HG02642 (cell line): ENCODE results near the gene SDS.
"Not testable (repeated sequence)": the region's sequence is repeated elsewhere in the genome, so short reads cannot be mapped to it uniquely, and the experiment has no call there.

ENCODE experiments used
- ATAC-seq: cut with Tn5 transposase; IDR thresholded peaks from one replicate; pipeline ENCODE4 v1.9.1; 2021; ENCODE audit warnings: mild to moderate bottlenecking; ENCODE audit not compliant: unreplicated experiment, poor library complexity

SDS gene

GRCh38 chr12:113359133-113359938 lies 44.4 kb downstream of the SDS start:
- ATAC-seq = no peak

GRCh38 chr12:113358381-113359132 lies 45.1 kb downstream of the SDS start, which contains the start of gene PLBD2:
TSS of gene PLBD2 (plus strand) at chr12:113358587. CDS start at chr12:113358601, 14 bp downstream.
- ATAC-seq = peak; percentile 96

GRCh38 chr12:113354192-113354591 lies 49.5 kb downstream of the SDS start:
- ATAC-seq = not testable (repeated sequence)

- no peak for ATAC-seq
These were observed 52.6 kb downstream of the SDS start for GRCh38 chr12:113351089-113351488.

- no peak for ATAC-seq
These were observed 54.7 kb downstream of the SDS start for GRCh38 chr12:113348849-113349536.

GRCh38 chr12:113347892-113348291 lies 55.8 kb downstream of the SDS start:
- no peak for ATAC-seq

- no peak for ATAC-seq
These were observed 56.6 kb downstream of the SDS start for GRCh38 chr12:113347107-113347506.

GRCh38 chr12:113346353-113346752 lies 57.3 kb downstream of the SDS start:
- no peak for ATAC-seq

- no peak for ATAC-seq
These were observed 58.4 kb downstream of the SDS start for GRCh38 chr12:113345318-113345717.
